ENCODE results near the gene DAPK2. TPM values are rescaled to one million over a fixed set of nuclear protein-coding genes. Genes with fewer than 3 reads are reported as not detected.

DAPK2 gene
- total and polyA plus RNA-seq, 2 of the 13 experiments (the other 11 are each of a cell fraction or from before 2014, with no cell fraction given), result 0.33 to 0.63 TPM

- TF ChIP-seq AHDC1 (CRISPR knock-in tag; IDR thresholded peaks at IDR 0.05; ENCODE audit: borderline replicate concordance), result peak; percentile 94
- TF ChIP-seq MAX (IDR thresholded peaks at IDR 0.05), result no peak
- peak; percentile 55 for TF ChIP-seq HNF1A (IDR thresholded peaks at IDR 0.05; ENCODE audit: low read depth)
- peak; percentile 40; the same call in 1 of the 2 replicates for TF ChIP-seq HNF1A (CRISPR knock-in tag; IDR thresholded peaks at IDR 0.05; ENCODE audit: borderline replicate concordance)
- TF ChIP-seq HDAC1 (CRISPR knock-in tag; IDR thresholded peaks at IDR 0.05), result peak; percentile 59
- TF ChIP-seq KLF11 (CRISPR knock-in tag; IDR thresholded peaks at IDR 0.05), result no peak
- TF ChIP-seq ZNF556 (CRISPR knock-in tag; IDR thresholded peaks at IDR 0.05; ENCODE audit: borderline replicate concordance), result no peak
- TF ChIP-seq ZNF580 (CRISPR knock-in tag; IDR thresholded peaks at IDR 0.05; ENCODE audit: borderline replicate concordance, low read depth), result 0 out of 2 replicates have a peak, but pooled peaks have one; percentile 57
- TF ChIP-seq LCORL (IDR thresholded peaks at IDR 0.05), result no peak
- 0 out of 2 replicates have a peak, but pooled peaks have one; percentile 17 for TF ChIP-seq LCORL (CRISPR knock-in tag; IDR thresholded peaks at IDR 0.05)
- TF ChIP-seq ZNF660 (CRISPR knock-in tag; IDR thresholded peaks at IDR 0.05; ENCODE audit: borderline replicate concordance, low read depth), result no peak
- peak; percentile 56 for TF ChIP-seq PHF21A (CRISPR knock-in tag; IDR thresholded peaks at IDR 0.05)
- TF ChIP-seq ZNF512 (CRISPR knock-in tag; IDR thresholded peaks at IDR 0.05), result no peak
- TF ChIP-seq HMGA1 (CRISPR knock-in tag; conservative IDR thresholded peaks at IDR 0.05), result no peak
- peak; percentile 96; the same call in 1 of the 2 replicates for TF ChIP-seq NFKBIZ (CRISPR knock-in tag; IDR thresholded peaks at IDR 0.05)
- TF ChIP-seq TEAD2 (CRISPR knock-in tag; IDR thresholded peaks at IDR 0.05), result no peak
- no peak for TF ChIP-seq FOXK2 (IDR thresholded peaks at IDR 0.05)
- TF ChIP-seq KLF6 (CRISPR knock-in tag; IDR thresholded peaks at IDR 0.05), result peak; percentile 85
Measured at GRCh38 chr15:64072812-64073211, 26.5 kb upstream of the DAPK2 start (continued).

Measured in HepG2 (cell line).